Activated B cell treated with CpG ODN at 0.5 μM for 24 hours (primary cell): ENCODE results near the gene LSM14B. TPM values are rescaled to one million over a fixed set of nuclear protein-coding genes. Genes with fewer than 3 reads are reported as not detected.
"Not testable (repeated sequence)": the region's sequence is repeated elsewhere in the genome, so short reads cannot be mapped to it uniquely, and the experiment has no call there.

Experiments used
- ATAC-seq: fragments of 200-7000 bp; cut with Tn5 transposase; one replicate; pipeline ENCODE4 v1.10.0; 2021; ENCODE audit warnings: low read depth, mild to moderate bottlenecking, moderate library complexity
- CTCF ChIA-PET: fragments of 350-600 bp; sonication (Branson Sonifier 250); formaldehyde crosslinking; loops from one replicate; lab custom pipeline; 2021; ENCODE audit warnings: antibody characterized with exemption; lab: Charles Lee
- POLR2A ChIA-PET: fragments of 350-600 bp; sonication (Branson Sonifier 250); formaldehyde crosslinking; loops from one replicate; lab custom pipeline; 2021; ENCODE audit warnings: antibody characterized with exemption; lab: Charles Lee
- DNase-seq: peaks from one replicate; pipeline ENCODE4 v3.0.0; 2022
- H3K27ac Mint-ChIP-seq: one replicate; pipeline ENCODE4 v1.8.0; 2020; ENCODE audit warnings: mixed read lengths
- H3K27me3 Mint-ChIP-seq: one replicate; pipeline ENCODE4 v1.8.0; 2021; ENCODE audit warnings: mixed read lengths
- H3K36me3 Mint-ChIP-seq: one replicate; pipeline ENCODE4 v1.8.0; 2021; ENCODE audit warnings: low read depth, mixed read lengths
- H3K4me1 Mint-ChIP-seq: one replicate; pipeline ENCODE4 v1.8.0; 2021; ENCODE audit warnings: mixed read lengths
- H3K4me3 Mint-ChIP-seq: one replicate; pipeline ENCODE4 v1.8.0; 2020; ENCODE audit warnings: mild to moderate bottlenecking, mixed read lengths
- H3K9me3 Mint-ChIP-seq: one replicate; pipeline ENCODE4 v1.8.0; 2020; ENCODE audit warnings: mixed read lengths
- CTCF ChIP-seq: fragments of 200-600 bp; IDR thresholded peaks from one replicate; pipeline ENCODE4 v1.8.0; 2022; ENCODE audit warnings: antibody characterized with exemption, mild to moderate bottlenecking
- intact Hi-C: fragments of 100-400 bp; cut with micrococcal nuclease; formaldehyde crosslinking; loops from one replicate; pipeline ENCODE4 v1.15.1; 2024
- total RNA-seq: library from RNA; stranded (reverse); gene quantifications from 2 replicates; pipeline ENCODE4 v1.2.3, GENCODE V29; 2022

The LSM14B gene
- total RNA-seq, 1 donor from 2014 or later: 36.4 TPM

- Mint-ChIP-seq H3K4me3 (no peak overlapping the region), H3K9me3 (peaks cover 29% of the 10 kb centered on the region)
- CTCF ChIA-PET: no interaction called here
Observed at GRCh38 chr20:62112368-62112767, 9.9 kb upstream of the LSM14B start.

GRCh38 chr20:62114894-62115293, 7.4 kb upstream of the LSM14B start:
- intact Hi-C loops: no loop called here
- no peak overlapping the region for H3K4me3 Mint-ChIP-seq
- no peak for ATAC-seq
- TF ChIP-seq CTCF: no peak
- no peak for DNase-seq
- H3K4me1 Mint-ChIP-seq: no peaks in the 10 kb centered on the region
- no peak overlapping the region for H3K27ac Mint-ChIP-seq
- CTCF ChIA-PET: no interaction called here
- POLR2A ChIA-PET: no interaction called here
- peaks cover 17% of the 10 kb centered on the region for H3K9me3 Mint-ChIP-seq
- peaks cover 2% of the 10 kb centered on the region for H3K27me3 Mint-ChIP-seq
- peaks cover 5% of the 10 kb centered on the region for H3K36me3 Mint-ChIP-seq

More at GRCh38 chr20:62112368-62112767, 9.9 kb upstream of the LSM14B start:
- no peak for ATAC-seq
- Mint-ChIP-seq H3K4me1 (no peaks in the 10 kb centered on the region), H3K27me3 (peaks cover 2% of the 10 kb centered on the region), H3K27ac (no peak overlapping the region), H3K36me3 (peaks cover 18% of the 10 kb centered on the region)
- DNase-seq: no peak
- intact Hi-C loops: no loop called here
- POLR2A ChIA-PET: no interaction called here
- TF ChIP-seq CTCF: no peak

GRCh38 chr20:62115800-62116407, 6.4 kb upstream of the LSM14B start:
- DNase-seq, intact Hi-C loops, POLR2A ChIA-PET, H3K27me3 Mint-ChIP-seq, H3K27ac Mint-ChIP-seq, ATAC-seq, H3K4me3 Mint-ChIP-seq, CTCF ChIA-PET, H3K36me3 Mint-ChIP-seq, H3K4me1 Mint-ChIP-seq: not testable (repeated sequence)
- H3K9me3 Mint-ChIP-seq: peaks cover 13% of the 10 kb centered on the region

GRCh38 chr20:62116558-62117361, 5.5 kb upstream of the LSM14B start:
- ChIA-PET CTCF (no interaction called here), POLR2A (no interaction called here)
- DNase-seq (no peak), ATAC-seq (no peak)
- intact Hi-C loops: no loop called here
- H3K36me3 Mint-ChIP-seq: no peaks in the 10 kb centered on the region
- no peak overlapping the region for H3K4me3 Mint-ChIP-seq
- no peak overlapping the region for H3K27ac Mint-ChIP-seq
- peaks cover 4% of the 10 kb centered on the region for H3K4me1 Mint-ChIP-seq
- peaks cover 2% of the 10 kb centered on the region for H3K27me3 Mint-ChIP-seq
- peaks cover 12% of the 10 kb centered on the region for H3K9me3 Mint-ChIP-seq
- TF ChIP-seq CTCF: no peak

- intact Hi-C loops: no loop called here
- CTCF ChIA-PET: no interaction called here
- peaks cover 4% of the 10 kb centered on the region for H3K4me1 Mint-ChIP-seq
- no peaks in the 10 kb centered on the region for H3K36me3 Mint-ChIP-seq
- peaks cover 12% of the 10 kb centered on the region for H3K9me3 Mint-ChIP-seq
- no peak overlapping the region for H3K4me3 Mint-ChIP-seq
- H3K27ac Mint-ChIP-seq: no peak overlapping the region
- TF ChIP-seq CTCF: no peak
- no peak for ATAC-seq
- POLR2A ChIA-PET: interaction anchor here (0.7 kb wide), 1 partner anchor 87 kb away, joined by 5 read pairs; no protein-coding TSS in a partner anchor
- peaks cover 2% of the 10 kb centered on the region for H3K27me3 Mint-ChIP-seq
- no peak for DNase-seq
Observed at GRCh38 chr20:62117362-62117646, 5.0 kb upstream of the LSM14B start.
